Measurements from ENCODE around the gene POU4F2. TPM values are rescaled to one million over a fixed set of nuclear protein-coding genes. Genes with fewer than 3 reads are reported as not detected.

Gene POU4F2
- total RNA-seq, 2 donors from 2014 or later = not detected

GRCh38 chr4:146674829-146675570, 36.3 kb downstream of the POU4F2 start:
- H3K36me3 ChIP-seq (replicated peaks in 1 of 2; ENCODE audit: insufficient read depth in 1 of 2, low read depth in 2 of 2) = no peaks in the 10 kb centered on the region
- H3K4me1 ChIP-seq = no peaks in the 10 kb centered on the region

More at GRCh38 chr4:146674829-146675570, 36.3 kb downstream of the POU4F2 start:
- 49 to 56% methylated on average over 2 of the region's 2 CpGs for WGBS, 2 donors
- TF ChIP-seq, protein P1, sequence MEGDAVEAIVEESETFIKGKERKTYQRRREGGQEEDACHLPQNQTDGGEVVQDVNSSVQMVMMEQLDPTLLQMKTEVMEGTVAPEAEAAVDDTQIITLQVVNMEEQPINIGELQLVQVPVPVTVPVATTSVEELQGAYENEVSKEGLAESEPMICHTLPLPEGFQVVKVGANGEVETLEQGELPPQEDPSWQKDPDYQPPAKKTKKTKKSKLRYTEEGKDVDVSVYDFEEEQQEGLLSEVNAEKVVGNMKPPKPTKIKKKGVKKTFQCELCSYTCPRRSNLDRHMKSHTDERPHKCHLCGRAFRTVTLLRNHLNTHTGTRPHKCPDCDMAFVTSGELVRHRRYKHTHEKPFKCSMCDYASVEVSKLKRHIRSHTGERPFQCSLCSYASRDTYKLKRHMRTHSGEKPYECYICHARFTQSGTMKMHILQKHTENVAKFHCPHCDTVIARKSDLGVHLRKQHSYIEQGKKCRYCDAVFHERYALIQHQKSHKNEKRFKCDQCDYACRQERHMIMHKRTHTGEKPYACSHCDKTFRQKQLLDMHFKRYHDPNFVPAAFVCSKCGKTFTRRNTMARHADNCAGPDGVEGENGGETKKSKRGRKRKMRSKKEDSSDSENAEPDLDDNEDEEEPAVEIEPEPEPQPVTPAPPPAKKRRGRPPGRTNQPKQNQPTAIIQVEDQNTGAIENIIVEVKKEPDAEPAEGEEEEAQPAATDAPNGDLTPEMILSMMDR (IDR thresholded peaks at IDR 0.05) = no peak
- no peak for TF ChIP-seq POLR2A (IDR thresholded peaks at IDR 0.05)
- DNase-seq = no peak
- intact Hi-C loops (cut with DNase I) = no loop called here
- no peaks in the 10 kb centered on the region for H3K27me3 ChIP-seq
- no peak for ATAC-seq
- H3K4me3 ChIP-seq = no peak overlapping the region
- H3K27ac ChIP-seq = no peak overlapping the region
- no peaks in the 10 kb centered on the region for H3K9me3 ChIP-seq

Other genes starting within 250 kb of the POU4F2 start
- 10 to 100 TPM; 10.4 to 13.5 TPM for gene SLC10A7, start 117.0 kb upstream of the POU4F2 start, total RNA-seq

All from body of pancreas (tissue), 4 donors.